Parathyroid adenoma (tissue), 2 donors: ENCODE results near the gene ARHGAP22.
"Not testable (repeated sequence)": the region's sequence is repeated elsewhere in the genome, so short reads cannot be mapped to it uniquely, and the experiment has no call there.

Experiments used
- H2AFZ ChIP-seq: fragments of 300-600 bp; sonication (generic); one replicate; pipeline ENCODE4 v1.7.0; 2017; ENCODE audit warnings: antibody characterized with exemption, mild to moderate bottlenecking
- H3K27ac ChIP-seq: fragments of 300-600 bp; sonication (generic); one replicate; pipeline ENCODE4 v1.7.0; 2017
- H3K27me3 ChIP-seq: fragments of 300-600 bp; sonication (generic); one replicate; pipeline ENCODE4 v1.7.0; 2017; ENCODE audit warnings: low read length; ENCODE audit not compliant: control insufficient read depth, insufficient read depth
- H3K36me3 ChIP-seq: fragments of 300-600 bp; sonication (generic); one replicate; pipeline ENCODE4 v1.7.0; 2017; ENCODE audit warnings: low read length; ENCODE audit not compliant: control insufficient read depth, insufficient read depth
- H3K4me1 ChIP-seq: fragments of 300-600 bp; sonication (generic); one replicate; pipeline ENCODE4 v1.7.0; 2017; ENCODE audit warnings: control low read depth
- H3K4me2 ChIP-seq: fragments of 300-600 bp; sonication (generic); one replicate; pipeline ENCODE4 v1.7.0; 2017; ENCODE audit warnings: low read length
- H3K4me3 ChIP-seq: fragments of 300-600 bp; sonication (generic); one replicate; pipeline ENCODE4 v1.7.0; 2017; ENCODE audit warnings: low read depth, low read length
- H3K79me2 ChIP-seq: fragments of 300-600 bp; sonication (generic); one replicate; pipeline ENCODE4 v1.7.0; 2017; ENCODE audit warnings: control low read depth
- H3K9ac ChIP-seq: fragments of 300-600 bp; sonication (generic); one replicate; pipeline ENCODE4 v1.7.0; 2017; ENCODE audit warnings: mild to moderate bottlenecking
- H3K9me3 ChIP-seq: fragments of 300-600 bp; sonication (generic); one replicate; pipeline ENCODE4 v1.7.0; 2017; ENCODE audit warnings: low read length; ENCODE audit not compliant: control insufficient read depth
- TF ChIP-seq, protein P1 (sequence below): fragments of 300-600 bp; sonication (generic); IDR thresholded peaks from one replicate; pipeline ENCODE4 v1.7.0; 2017; ENCODE audit warnings: antibody characterized with exemption, mild to moderate bottlenecking
- donor health status: primary hyperparathyroidism.

The ARHGAP22 gene

DNA sequence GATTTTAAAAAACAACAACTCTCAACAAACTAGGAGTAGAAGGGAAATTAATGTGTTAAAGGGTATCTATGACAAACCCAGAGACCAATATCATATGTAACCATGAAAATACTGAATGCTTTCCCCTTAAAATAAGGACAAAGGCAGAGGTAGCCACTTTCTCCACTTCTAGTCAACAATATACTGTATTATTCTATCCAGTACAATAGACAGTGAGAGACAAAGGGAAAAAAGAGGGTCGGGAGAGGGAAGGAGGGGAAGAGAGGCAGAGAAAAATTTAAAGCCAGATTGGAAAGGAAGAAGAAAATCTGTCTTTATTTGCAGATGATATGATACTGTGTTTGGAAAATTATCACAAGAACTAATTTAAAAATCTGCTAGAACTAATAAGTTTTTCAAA, 40.7 kb upstream of the ARHGAP22 start:
- no peak overlapping the region for H3K4me3 ChIP-seq
- no peaks in the 10 kb centered on the region for H3K36me3 ChIP-seq
- no peak overlapping the region for H3K4me2 ChIP-seq
- no peak overlapping the region for H3K27ac ChIP-seq
- no peak overlapping the region for H2AFZ ChIP-seq
- H3K4me1 ChIP-seq = no peaks in the 10 kb centered on the region
- no peak overlapping the region for H3K9ac ChIP-seq
- H3K9me3 ChIP-seq = no peaks in the 10 kb centered on the region
- TF ChIP-seq, protein P1, sequence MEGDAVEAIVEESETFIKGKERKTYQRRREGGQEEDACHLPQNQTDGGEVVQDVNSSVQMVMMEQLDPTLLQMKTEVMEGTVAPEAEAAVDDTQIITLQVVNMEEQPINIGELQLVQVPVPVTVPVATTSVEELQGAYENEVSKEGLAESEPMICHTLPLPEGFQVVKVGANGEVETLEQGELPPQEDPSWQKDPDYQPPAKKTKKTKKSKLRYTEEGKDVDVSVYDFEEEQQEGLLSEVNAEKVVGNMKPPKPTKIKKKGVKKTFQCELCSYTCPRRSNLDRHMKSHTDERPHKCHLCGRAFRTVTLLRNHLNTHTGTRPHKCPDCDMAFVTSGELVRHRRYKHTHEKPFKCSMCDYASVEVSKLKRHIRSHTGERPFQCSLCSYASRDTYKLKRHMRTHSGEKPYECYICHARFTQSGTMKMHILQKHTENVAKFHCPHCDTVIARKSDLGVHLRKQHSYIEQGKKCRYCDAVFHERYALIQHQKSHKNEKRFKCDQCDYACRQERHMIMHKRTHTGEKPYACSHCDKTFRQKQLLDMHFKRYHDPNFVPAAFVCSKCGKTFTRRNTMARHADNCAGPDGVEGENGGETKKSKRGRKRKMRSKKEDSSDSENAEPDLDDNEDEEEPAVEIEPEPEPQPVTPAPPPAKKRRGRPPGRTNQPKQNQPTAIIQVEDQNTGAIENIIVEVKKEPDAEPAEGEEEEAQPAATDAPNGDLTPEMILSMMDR = no peak
- no peaks in the 10 kb centered on the region for H3K79me2 ChIP-seq
- no peaks in the 10 kb centered on the region for H3K27me3 ChIP-seq

DNA sequence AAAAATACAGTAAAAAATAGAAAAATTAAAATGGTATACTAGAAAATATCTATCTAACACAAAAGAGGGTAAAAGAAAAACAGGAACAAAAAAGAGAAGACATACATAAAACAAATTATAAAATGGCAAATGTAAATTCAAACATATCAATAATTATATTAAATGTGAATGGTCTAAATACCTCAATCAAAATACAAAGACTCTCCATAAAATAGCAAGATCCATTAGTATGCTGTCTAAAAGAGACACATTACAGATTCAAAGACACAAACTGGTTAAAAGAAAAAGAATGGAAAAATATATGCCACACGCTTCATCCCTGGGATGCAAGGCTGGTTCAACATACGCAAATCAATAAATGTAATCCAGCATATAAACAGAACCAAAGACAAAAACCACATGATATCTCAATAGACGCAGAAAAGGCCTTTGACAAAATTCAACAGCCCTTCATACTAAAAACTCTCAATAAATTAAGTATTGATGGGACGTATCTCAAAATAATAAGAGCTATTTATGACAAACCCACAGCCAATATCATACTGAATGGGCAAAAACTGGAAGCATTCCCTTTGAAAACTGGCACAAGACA, 36.3 kb upstream of the ARHGAP22 start:
- not testable (repeated sequence) for H3K4me1 ChIP-seq, H3K4me3 ChIP-seq, H3K9me3 ChIP-seq, H2AFZ ChIP-seq, H3K4me2 ChIP-seq, H3K9ac ChIP-seq, H3K27me3 ChIP-seq, H3K79me2 ChIP-seq, H3K27ac ChIP-seq, H3K36me3 ChIP-seq

DNA sequence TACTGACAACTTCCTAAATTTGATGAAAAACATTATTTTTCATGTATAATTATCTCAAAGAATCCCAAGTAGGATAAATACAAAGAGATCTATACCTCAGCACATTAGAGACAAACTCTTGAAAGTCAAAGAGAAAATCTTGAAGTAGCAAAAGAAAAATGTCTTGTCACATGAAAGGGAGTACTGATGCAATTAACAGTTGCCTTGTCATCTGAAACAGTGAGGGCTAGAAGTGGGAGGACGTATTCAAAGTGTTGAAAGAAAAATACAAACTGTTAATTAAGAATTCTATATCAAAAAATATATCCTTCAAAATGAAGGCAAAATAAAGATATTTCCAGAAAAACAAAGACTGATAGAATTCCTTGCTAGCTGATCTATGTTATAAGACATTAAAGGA, 35.5 kb upstream of the ARHGAP22 start:
- no peaks in the 10 kb centered on the region for H3K27me3 ChIP-seq
- TF ChIP-seq, protein P1 = no peak
- H3K27ac ChIP-seq = no peak overlapping the region

DNA sequence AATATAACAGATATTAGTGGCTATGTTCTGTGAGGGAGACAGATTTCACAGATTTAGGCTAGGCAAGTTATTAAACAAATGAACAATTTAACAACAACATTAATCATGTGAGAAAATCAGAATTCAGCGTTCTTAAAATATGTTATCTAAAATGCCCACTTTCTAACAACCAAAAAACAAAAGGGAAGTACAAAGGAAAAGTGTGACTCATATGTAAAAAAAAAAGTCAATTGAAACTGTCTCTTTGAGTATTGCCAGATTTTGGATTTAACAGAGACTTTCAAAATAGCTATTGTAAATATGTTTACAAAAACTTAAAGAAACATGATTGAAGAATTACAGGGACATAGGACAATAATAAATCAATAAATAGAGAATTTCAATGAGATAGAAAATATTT, 34.8 kb upstream of the ARHGAP22 start:
- H3K9me3 ChIP-seq = no peaks in the 10 kb centered on the region
- TF ChIP-seq, protein P1 = no peak
- H3K36me3 ChIP-seq = no peaks in the 10 kb centered on the region
- H3K27me3 ChIP-seq = no peaks in the 10 kb centered on the region
- no peak overlapping the region for H3K27ac ChIP-seq
- no peak overlapping the region for H3K9ac ChIP-seq
- no peak overlapping the region for H3K4me3 ChIP-seq
- no peak overlapping the region for H3K4me2 ChIP-seq
- no peaks in the 10 kb centered on the region for H3K4me1 ChIP-seq
- H2AFZ ChIP-seq = no peak overlapping the region
- no peaks in the 10 kb centered on the region for H3K79me2 ChIP-seq

More for the DNA sequence above, 35.5 kb upstream of the ARHGAP22 start:
- H3K4me2 ChIP-seq = no peak overlapping the region
- no peaks in the 10 kb centered on the region for H3K36me3 ChIP-seq
- no peak overlapping the region for H2AFZ ChIP-seq
- no peaks in the 10 kb centered on the region for H3K4me1 ChIP-seq
- H3K9ac ChIP-seq = no peak overlapping the region
- no peak overlapping the region for H3K4me3 ChIP-seq
- no peaks in the 10 kb centered on the region for H3K9me3 ChIP-seq
- H3K79me2 ChIP-seq = no peaks in the 10 kb centered on the region

DNA sequence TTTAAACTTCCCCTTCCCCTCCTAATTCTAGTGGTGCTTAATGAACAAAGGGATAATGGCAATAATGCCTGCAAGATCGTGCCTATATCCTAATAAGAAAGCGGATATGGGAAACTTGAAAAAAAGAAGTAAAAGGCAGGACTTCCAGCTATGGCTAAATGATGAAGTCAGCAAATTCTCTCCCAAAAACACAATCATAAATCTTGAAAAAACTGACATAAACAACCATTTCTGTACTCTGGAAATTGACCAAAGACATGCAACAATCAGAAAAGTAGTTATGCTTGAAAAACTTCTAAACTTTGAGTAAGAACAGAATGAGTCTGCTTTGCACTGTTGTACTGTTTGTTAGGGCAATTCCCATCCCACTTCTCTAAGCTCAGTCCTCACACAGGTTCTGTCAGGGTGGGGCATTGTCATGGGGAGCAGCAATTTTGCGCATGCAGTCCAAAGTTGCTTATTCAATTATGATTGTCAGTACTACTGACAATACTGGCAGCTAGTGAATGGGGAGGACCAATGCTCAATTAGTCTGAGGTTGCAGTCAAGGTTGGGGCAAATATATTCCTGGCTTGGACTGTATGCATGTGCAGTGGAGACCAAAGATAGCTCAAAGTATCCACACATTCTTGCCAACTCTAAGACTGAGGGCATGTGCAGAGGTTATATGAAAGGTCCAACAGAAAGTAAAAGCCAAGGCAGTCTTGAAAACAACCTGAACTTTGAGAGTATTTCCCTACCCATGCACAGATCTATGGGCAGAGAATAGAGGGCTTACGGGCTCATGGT, 34.1 kb upstream of the ARHGAP22 start:
- TF ChIP-seq, protein P1 = no peak
- no peak overlapping the region for H3K27ac ChIP-seq

More for the DNA sequence above, 34.1 kb upstream of the ARHGAP22 start:
- no peak overlapping the region for H3K4me3 ChIP-seq
- no peak overlapping the region for H2AFZ ChIP-seq
- no peak overlapping the region for H3K9ac ChIP-seq
- H3K36me3 ChIP-seq = no peaks in the 10 kb centered on the region
- H3K27me3 ChIP-seq = no peaks in the 10 kb centered on the region
- no peaks in the 10 kb centered on the region for H3K79me2 ChIP-seq
- no peaks in the 10 kb centered on the region for H3K9me3 ChIP-seq
- H3K4me1 ChIP-seq = no peaks in the 10 kb centered on the region
- H3K4me2 ChIP-seq = no peak overlapping the region
